NCI-H146 treated with DMSO at 0.1 percent for 48 hours (cell line): ENCODE results near the gene ESPNL.
"Not testable (repeated sequence)": the region's sequence is repeated elsewhere in the genome, so short reads cannot be mapped to it uniquely, and the experiment has no call there.

Experiments used
- DNase-seq: peaks from one replicate; lab custom pipeline; 2025; ENCODE audit not compliant: unreplicated experiment; lab: John Stamatoyannopoulos, UW

Gene ESPNL

GRCh38 chr2:238100049-238100820 is at the start of gene ESPNL:
ESPNL (plus strand) TSS chr2:238100340; CDS start chr2:238100420, 80 bp downstream.
- DNase-seq = no peak

GRCh38 chr2:238053191-238053776 is 46.9 kb upstream of the ESPNL start:
- no peak for DNase-seq

GRCh38 chr2:238055841-238056240 is 44.3 kb upstream of the ESPNL start:
- no peak for DNase-seq

GRCh38 chr2:238057696-238058575 is 42.2 kb upstream of the ESPNL start:
- not testable (repeated sequence) for DNase-seq

GRCh38 chr2:238059505-238059904 is 40.6 kb upstream of the ESPNL start:
- DNase-seq = no peak

GRCh38 chr2:238060096-238060541 is 40.0 kb upstream of the ESPNL start:
- no peak for DNase-seq

- peak; percentile 94 for DNase-seq
Observed at GRCh38 chr2:238060542-238061314, 39.4 kb upstream of the ESPNL start, which contains the start of gene SCLY. SCLY (plus strand) TSS chr2:238061001; CDS start chr2:238061055, 54 bp downstream.

GRCh38 chr2:238061315-238062202 is 38.6 kb upstream of the ESPNL start:
- peak; percentile 50 for DNase-seq

GRCh38 chr2:238063414-238064189 is 36.5 kb upstream of the ESPNL start:
- no peak for DNase-seq

- no peak for DNase-seq
Observed at GRCh38 chr2:238064376-238064775, 35.8 kb upstream of the ESPNL start.

- DNase-seq = no peak
Observed at GRCh38 chr2:238065071-238065846, 34.9 kb upstream of the ESPNL start.

GRCh38 chr2:238066218-238066617 is 33.9 kb upstream of the ESPNL start:
- DNase-seq = no peak

GRCh38 chr2:238066718-238067117 is 33.4 kb upstream of the ESPNL start:
- DNase-seq = not testable (repeated sequence)

- no peak for DNase-seq
Observed at GRCh38 chr2:238067939-238068338, 32.2 kb upstream of the ESPNL start.

GRCh38 chr2:238069021-238069709 is 31.0 kb upstream of the ESPNL start:
- DNase-seq = no peak

GRCh38 chr2:238069877-238070276 is 30.3 kb upstream of the ESPNL start:
- DNase-seq = no peak

GRCh38 chr2:238075397-238075796 is 24.7 kb upstream of the ESPNL start:
- no peak for DNase-seq

GRCh38 chr2:238077292-238077691 is 22.8 kb upstream of the ESPNL start:
- DNase-seq = no peak
